Endothelial cell (in vitro differentiated cells): ENCODE data around the gene ETF1. TPM values are rescaled to one million over a fixed set of nuclear protein-coding genes. Genes with fewer than 3 reads are reported as not detected.

Experiments
- DNase-seq: peaks from one replicate; pipeline ENCODE4 v3.0.0; 2021; ENCODE audit warnings: low spot score
- H3K27ac Mint-ChIP-seq: one replicate; pipeline ENCODE4 v1.8.0; 2021; ENCODE audit warnings: mixed read lengths, inconsistent platforms; ENCODE audit not compliant: unreplicated experiment
- H3K27me3 Mint-ChIP-seq: one replicate; pipeline ENCODE4 v1.8.0; 2021; ENCODE audit warnings: mild to moderate bottlenecking, moderate library complexity, mixed read lengths, inconsistent platforms; ENCODE audit not compliant: unreplicated experiment
- H3K36me3 Mint-ChIP-seq: one replicate; pipeline ENCODE4 v1.8.0; 2021; ENCODE audit warnings: mild to moderate bottlenecking, low read depth, mixed read lengths, inconsistent platforms; ENCODE audit not compliant: unreplicated experiment
- H3K4me1 Mint-ChIP-seq: one replicate; pipeline ENCODE4 v1.8.0; 2021; ENCODE audit warnings: mild to moderate bottlenecking, mixed read lengths, inconsistent platforms; ENCODE audit not compliant: unreplicated experiment
- H3K4me3 Mint-ChIP-seq: one replicate; pipeline ENCODE4 v1.8.0; 2021; ENCODE audit warnings: mild to moderate bottlenecking, mixed read lengths, inconsistent platforms; ENCODE audit not compliant: unreplicated experiment
- H3K9me3 Mint-ChIP-seq: one replicate; pipeline ENCODE4 v1.8.0; 2021; ENCODE audit warnings: mixed read lengths, inconsistent platforms; ENCODE audit not compliant: unreplicated experiment
- CTCF ChIP-seq: fragments of 200-600 bp; sonication (generic); IDR thresholded peaks from one replicate; pipeline ENCODE4 v1.5.0; 2021; ENCODE audit warnings: antibody characterized with exemption; ENCODE audit not compliant: unreplicated experiment
- total RNA-seq: library from RNA; stranded (reverse); fragmentation: NEBNext Ultra II Directional; extraction: Animal tissue kit (Norgen Biotek cat#: 25700); gene quantifications from one replicate; pipeline ENCODE4 v1.2.1, GENCODE V29; 2021; ENCODE audit not compliant: unreplicated experiment

ETF1 gene
- total RNA-seq, 1 donor from 2014 or later: 84.7 TPM

GRCh38 chr5:138575194-138576015, 32.4 kb upstream of the ETF1 start, which contains the start of gene HSPA9:
Gene HSPA9 (minus strand): TSS chr5:138575401. CDS start chr5:138575318, 83 bp downstream.
- H3K4me1 Mint-ChIP-seq: peaks cover 19% of the 10 kb centered on the region
- no peaks in the 10 kb centered on the region for H3K9me3 Mint-ChIP-seq
- peaks cover 28% of the 10 kb centered on the region for H3K36me3 Mint-ChIP-seq
- H3K4me3 Mint-ChIP-seq: peak within 1 kb of the TSS; percentile 99
- H3K27ac Mint-ChIP-seq: peak within 1 kb of the TSS; percentile 98
- no peak for TF ChIP-seq CTCF
- peak; percentile 95 for DNase-seq
- H3K27me3 Mint-ChIP-seq: peaks cover 1% of the 10 kb centered on the region

GRCh38 chr5:138574744-138575193, 31.7 kb upstream of the ETF1 start:
- H3K4me1 Mint-ChIP-seq: peaks cover 19% of the 10 kb centered on the region
- peaks cover 1% of the 10 kb centered on the region for H3K27me3 Mint-ChIP-seq
- H3K36me3 Mint-ChIP-seq: peaks cover 33% of the 10 kb centered on the region
- no peaks in the 10 kb centered on the region for H3K9me3 Mint-ChIP-seq
- DNase-seq: no peak
- H3K4me3 Mint-ChIP-seq: peak overlapping the region; percentile 99
- no peak for TF ChIP-seq CTCF
- peak overlapping the region; percentile 98 for H3K27ac Mint-ChIP-seq

- peaks cover 19% of the 10 kb centered on the region for H3K4me1 Mint-ChIP-seq
- peaks cover 35% of the 10 kb centered on the region for H3K36me3 Mint-ChIP-seq
Measured at GRCh38 chr5:138573949-138574670, 31.1 kb upstream of the ETF1 start.

GRCh38 chr5:138573223-138573622, 30.2 kb upstream of the ETF1 start:
- no peak for TF ChIP-seq CTCF
- Mint-ChIP-seq H3K36me3 (peaks cover 42% of the 10 kb centered on the region), H3K4me1 (peaks cover 19% of the 10 kb centered on the region), H3K4me3 (no peak overlapping the region), H3K27ac (no peak overlapping the region), H3K9me3 (no peaks in the 10 kb centered on the region), H3K27me3 (peaks cover 1% of the 10 kb centered on the region)
- DNase-seq: no peak

More at GRCh38 chr5:138573949-138574670, 31.1 kb upstream of the ETF1 start:
- DNase-seq: no peak
- TF ChIP-seq CTCF: no peak
- peak overlapping the region; percentile 99 for H3K4me3 Mint-ChIP-seq
- peaks cover 1% of the 10 kb centered on the region for H3K27me3 Mint-ChIP-seq
- no peaks in the 10 kb centered on the region for H3K9me3 Mint-ChIP-seq
- H3K27ac Mint-ChIP-seq: peak overlapping the region; percentile 98
